HG03045 (cell line): Measurements from ENCODE around the gene ARHGEF7.

Experiments used
- ATAC-seq: cut with Tn5 transposase; IDR thresholded peaks from one replicate; pipeline ENCODE4 v1.9.1; 2021; ENCODE audit warnings: mild to moderate bottlenecking, moderate library complexity; ENCODE audit not compliant: unreplicated experiment

ARHGEF7 gene

DNA sequence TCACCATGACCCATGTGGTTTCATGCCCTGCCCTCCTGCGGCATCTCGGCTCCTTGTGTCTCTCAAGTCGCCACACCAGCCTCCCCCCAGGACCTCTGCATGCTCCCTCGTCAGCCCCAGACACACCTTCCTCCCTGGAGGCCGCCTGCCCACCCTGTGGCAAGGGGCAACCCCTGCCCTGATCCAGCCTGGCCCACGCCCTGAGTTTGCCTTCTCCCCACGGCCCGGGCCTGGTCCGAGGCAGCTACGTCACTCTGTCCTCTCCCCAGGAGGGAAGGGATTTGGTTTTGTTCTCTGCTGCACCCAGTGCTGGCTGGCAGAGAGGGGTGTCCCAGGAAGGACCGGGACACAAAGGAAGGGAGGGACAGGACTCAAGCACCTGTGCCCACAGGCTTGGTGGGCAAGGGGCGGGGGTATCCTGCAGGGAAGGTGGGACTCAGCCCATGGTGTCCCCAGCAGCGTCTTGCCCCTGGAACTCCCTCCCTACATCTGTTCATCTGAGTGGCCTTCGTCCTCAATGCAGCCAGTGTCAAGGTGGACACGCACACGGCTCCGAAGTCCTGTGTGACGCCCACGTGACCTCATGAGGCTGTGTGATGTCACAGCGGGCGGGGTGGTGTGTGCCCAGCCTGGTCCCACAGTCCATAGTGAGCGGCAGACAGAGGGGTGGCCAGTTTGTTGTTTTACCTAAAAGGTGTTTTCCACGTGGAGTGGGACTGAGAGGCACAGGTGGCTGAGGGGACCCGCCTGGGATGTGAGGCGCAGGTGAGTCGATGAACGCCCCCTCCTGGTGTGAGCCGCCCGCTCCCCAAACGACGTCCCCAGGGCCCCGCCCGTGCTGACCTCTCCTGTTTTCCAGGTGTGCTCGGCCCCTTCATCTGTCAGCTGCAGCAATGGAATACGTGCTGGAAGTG is 205.1 kb downstream of the ARHGEF7 start, which contains the start of gene TEX29:
Gene TEX29, plus strand, starts transcription at position 645 of the 914 bp plus-strand sequence. Its CDS starts 249 bp downstream, at position 894.
- no peak for ATAC-seq

DNA sequence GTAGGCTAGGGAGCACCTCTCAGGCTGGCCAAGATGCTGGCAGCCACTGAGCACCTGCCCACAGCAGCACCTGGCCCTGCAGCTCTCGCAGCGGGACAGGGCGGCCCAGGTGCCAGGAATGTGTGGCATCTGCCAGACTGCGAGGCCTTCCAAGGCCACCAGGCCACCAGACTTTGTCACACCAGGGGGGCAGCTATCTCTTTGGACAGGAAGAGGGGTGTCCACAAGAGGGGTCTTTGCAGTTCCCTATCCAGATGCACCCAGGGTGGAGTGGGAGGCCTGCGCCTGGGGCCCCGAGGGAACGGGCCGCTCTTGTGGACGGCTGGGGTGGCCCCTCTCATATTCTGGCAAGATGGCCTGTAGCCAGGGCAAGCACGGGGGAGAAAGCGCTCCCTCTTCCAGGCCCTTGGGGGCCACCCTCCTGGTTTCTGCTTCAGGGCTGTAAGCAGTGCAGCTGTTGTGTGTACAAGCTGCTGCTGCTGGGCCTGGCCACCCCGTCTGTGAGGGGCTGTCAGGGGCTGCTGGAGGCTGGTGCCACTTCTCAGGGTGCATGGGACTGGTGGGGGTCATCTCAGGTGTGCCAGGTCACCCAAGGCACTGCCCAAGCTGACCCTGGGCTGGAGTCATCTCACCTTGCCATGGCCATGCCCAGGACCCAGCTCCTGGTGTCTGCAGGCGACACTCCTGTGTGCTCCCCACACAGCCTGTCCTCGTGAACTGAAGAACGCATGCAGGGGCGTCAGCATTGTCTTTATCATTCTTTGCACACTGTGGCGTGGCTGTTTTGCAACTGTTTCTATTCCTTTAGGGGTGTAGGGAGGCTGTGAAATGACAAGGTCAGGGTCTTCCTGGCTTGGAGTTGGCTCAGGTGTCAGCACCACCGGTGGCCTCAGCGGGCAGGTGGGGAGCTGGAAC is 207.1 kb downstream of the ARHGEF7 start:
- no peak for ATAC-seq

GRCh38 chr13:111322916-111323331 is 207.8 kb downstream of the ARHGEF7 start:
- ATAC-seq: no peak

- no peak for ATAC-seq
Measured at GRCh38 chr13:111323549-111323948, 208.4 kb downstream of the ARHGEF7 start.

DNA sequence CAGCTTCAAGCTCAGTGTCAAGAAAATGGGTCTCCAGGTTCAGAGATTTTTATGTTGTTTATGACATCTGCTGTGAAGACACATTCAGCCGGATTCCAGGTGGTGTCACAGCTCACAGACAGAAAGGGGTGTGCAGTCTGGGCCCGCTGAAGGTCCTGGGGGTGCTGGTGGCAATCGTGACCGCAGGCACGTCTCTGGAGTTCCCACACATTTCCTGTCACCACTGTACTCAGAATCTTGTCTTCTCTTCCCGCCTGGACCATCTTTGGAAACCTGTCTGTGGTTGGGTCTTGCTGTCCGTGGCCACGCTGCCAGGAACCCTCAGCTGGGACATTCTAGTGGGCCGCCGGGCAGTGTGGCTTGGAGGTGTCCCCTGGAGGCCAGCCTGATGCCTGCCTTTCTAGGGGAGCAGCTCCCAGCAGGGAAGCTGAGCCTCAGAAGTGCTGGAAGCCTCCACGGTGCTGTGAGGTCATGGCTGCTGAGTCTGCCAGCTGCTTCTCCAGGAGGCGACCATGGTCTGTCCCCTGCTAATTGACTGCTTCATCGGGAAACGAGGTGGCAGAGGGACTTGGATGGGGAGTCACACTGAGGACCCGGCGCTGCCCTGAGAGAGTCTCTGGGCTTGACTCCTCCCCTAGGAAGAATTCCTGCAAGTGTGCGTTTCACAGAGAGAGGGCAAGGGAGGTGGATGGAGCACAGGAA is 209.0 kb downstream of the ARHGEF7 start:
- ATAC-seq: no peak

GRCh38 chr13:111324736-111325135 is 209.6 kb downstream of the ARHGEF7 start:
- ATAC-seq: no peak

DNA sequence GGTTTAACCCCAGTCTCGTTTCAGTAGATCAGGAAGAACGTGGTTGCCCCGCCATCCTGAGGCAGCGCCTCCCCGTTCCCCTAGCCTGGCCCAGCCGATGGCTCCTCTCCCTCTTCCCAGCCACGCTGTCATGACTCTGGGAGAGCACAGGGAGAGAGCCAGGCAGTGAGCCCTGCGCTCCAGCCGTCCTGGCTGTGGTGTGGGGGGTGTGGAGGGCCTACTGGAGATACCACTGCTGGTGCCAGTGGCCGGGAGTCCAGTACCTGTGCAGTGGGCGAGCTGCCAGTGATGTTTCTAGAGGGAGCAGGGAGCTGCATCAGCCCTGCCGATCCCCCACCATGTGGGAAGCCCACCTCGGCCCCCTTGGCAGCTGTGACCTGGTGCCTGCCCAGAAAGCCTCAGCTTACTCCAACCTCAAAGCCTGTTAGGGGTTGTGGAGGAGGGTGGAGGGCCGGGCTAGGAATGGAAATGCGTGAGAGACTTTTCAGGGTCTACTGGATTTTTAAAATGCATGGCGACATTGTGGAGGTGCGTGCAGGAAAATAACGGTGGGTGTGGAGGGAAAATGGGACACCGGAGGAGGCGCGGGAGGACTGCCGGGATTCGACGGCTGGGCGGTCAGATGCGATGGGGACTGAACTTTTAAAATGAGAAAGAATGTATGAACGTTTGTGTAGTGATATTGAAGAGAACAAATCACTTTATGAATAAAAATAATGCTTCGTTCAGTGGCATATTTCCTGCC is 210.2 kb downstream of the ARHGEF7 start:
- no peak for ATAC-seq

DNA sequence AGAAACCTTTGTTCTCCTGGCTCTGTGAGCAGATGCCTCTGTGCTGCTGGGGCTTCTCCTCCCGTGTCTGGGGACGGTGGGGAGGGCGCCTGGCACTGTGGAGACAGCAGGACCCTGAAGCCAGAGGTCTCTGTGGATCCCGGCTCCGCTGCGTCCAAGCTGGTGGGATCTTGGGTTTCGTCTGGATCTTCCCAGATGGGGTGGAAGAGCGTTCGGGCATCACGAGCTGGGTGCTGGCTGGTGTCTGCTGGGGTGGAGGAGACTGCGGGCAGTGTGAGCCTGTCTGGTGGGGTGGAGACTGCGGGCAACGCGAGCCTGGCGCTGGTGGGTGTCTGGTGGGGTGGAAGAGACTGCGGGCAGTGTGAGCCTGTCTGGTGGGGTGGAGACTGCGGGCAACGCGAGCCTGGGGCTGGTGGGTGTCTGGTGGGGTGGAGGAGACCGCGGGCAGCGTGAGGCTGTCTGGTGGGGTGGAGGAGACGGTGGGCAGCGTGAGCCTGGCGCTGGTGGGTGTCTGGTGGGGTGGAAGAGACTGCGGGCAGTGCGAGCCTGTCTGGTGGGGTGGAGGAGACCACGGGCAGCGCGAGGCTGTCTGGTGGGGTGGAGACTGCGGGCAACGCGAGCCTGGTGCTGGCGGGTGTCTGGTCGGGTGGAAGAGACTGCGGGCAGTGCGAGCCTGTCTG is 211.0 kb downstream of the ARHGEF7 start:
- ATAC-seq: no peak

DNA sequence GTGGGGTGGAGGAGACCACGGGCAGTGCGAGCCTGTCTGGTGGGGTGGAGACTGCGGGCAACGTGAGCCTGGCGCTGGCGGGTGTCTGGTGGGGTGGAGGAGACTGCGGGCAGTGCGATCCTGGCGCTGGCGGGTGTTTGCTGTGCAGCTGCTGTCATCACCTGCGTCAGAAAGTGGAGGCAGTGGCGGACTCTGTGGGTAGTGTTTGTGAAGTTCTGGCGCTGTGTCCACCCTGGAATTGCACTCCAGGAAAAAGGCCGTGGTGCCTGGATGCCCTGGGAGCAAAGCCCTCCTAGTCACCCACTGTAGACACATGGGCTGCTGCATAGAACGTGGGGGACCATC is 211.5 kb downstream of the ARHGEF7 start:
- ATAC-seq: no peak

- no peak for ATAC-seq
Measured at GRCh38 chr13:111326981-111327642, 212.0 kb downstream of the ARHGEF7 start.

GRCh38 chr13:111327730-111328573 is 212.8 kb downstream of the ARHGEF7 start:
- no peak for ATAC-seq

GRCh38 chr13:111328574-111329410 is 213.7 kb downstream of the ARHGEF7 start:
- ATAC-seq: no peak

DNA sequence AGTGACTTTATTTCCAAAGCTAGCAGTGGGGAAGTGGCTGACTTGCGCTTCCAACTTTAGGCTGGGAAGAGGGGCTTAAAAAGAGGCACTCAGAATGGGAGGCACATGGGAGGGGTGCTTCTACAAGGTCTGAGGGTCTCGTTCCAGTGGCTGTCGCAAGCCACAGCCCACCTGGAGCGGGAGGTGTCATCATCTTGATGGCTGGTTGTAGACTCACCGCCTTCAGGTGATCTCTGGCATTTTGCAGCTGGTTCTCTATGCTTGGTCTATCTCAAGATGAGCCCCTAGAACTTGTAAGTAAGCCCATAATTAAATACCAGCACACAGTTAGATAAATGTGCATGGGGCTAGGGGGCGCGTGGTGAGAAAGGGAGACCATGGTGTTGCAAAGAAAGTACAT is 214.5 kb downstream of the ARHGEF7 start:
- ATAC-seq: no peak

- no peak for ATAC-seq
Measured at GRCh38 chr13:111330066-111330610, 215.0 kb downstream of the ARHGEF7 start.

- ATAC-seq: no peak
Measured at GRCh38 chr13:111335298-111335697, 220.2 kb downstream of the ARHGEF7 start.

DNA sequence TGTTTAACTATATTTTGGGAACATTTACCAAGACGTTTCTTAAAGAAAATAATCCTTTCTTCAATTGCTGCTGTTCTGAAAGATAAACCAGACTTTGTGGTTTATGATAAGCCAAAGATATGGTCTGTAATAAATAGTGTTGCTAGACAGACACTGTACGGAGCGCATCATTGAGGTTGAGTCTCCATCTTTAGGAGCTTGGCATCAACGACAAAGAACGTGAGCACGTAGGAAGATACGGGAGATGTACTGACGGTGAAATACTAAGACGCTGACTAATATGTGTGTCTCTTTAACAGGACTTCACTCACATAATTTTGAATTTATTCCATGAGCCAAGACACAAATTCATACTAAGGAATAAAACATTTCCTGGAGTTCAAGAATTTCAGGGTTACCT is 221.6 kb downstream of the ARHGEF7 start:
- ATAC-seq: no peak

- ATAC-seq: no peak
Measured at GRCh38 chr13:111337206-111337605, 222.1 kb downstream of the ARHGEF7 start.
